T-cell (primary cell): Measurements from ENCODE around the gene LARGE1. TPM values are rescaled to one million over a fixed set of nuclear protein-coding genes. Genes with fewer than 3 reads are reported as not detected.

Experiments used
- ATAC-seq, 4 experiments: fragments of 200-7000 bp in 3 of 4; fragments of 150-1000 bp in 1 of 4; cut with Tn5 transposase; replicated peaks in 1 of 4; 1 replicate in 3 of 4; 2 replicates in 1 of 4; pipeline ENCODE4 v1.10.0; 2021; ENCODE audit warnings: moderate library complexity in 3 of 4, mild to moderate bottlenecking in 2 of 4, moderate number of reproducible peaks in 1 of 4
- CTCF ChIA-PET, 2 donors: fragments of 300-600 bp; sonication (Branson Sonifier 250); formaldehyde crosslinking; loops; one replicate each; lab custom pipeline; 2022; ENCODE audit warnings: antibody characterized with exemption in 2 of 2; lab: Charles Lee
- POLR2A ChIA-PET, 2 donors: fragments of 300-600 bp; sonication (Branson Sonifier 250); formaldehyde crosslinking; loops; one replicate each; lab custom pipeline; 2022; ENCODE audit warnings: antibody characterized with exemption in 2 of 2; lab: Charles Lee
- DNase-seq, 35 experiments: peaks; one replicate each; pipeline versions ENCODE4 v3.0.0 to v3.0.0-alpha.2; 2013 to 2023
- H3K27ac ChIP-seq: one replicate; pipeline ENCODE4 v1.5.1; 2013; ENCODE audit warnings: low read length
- H3K27me3 ChIP-seq, 2 experiments: replicated peaks in 1 of 2; 1 replicate in 1 of 2; 2 replicates in 1 of 2; pipeline versions ENCODE4 v1.6.1 to v1.7.0; 2013; ENCODE audit warnings: low read length in 1 of 2, mixed read lengths in 1 of 2; ENCODE audit not compliant: control insufficient read depth in 2 of 2, insufficient read depth in 2 of 2; ENCODE audit errors: extremely low read depth in 1 of 2
- H3K36me3 ChIP-seq, 2 donors: 1 replicate in 1 of 2; 2 replicates in 1 of 2; pipeline versions ENCODE4 v1.6.1 to v1.7.0; 2013; ENCODE audit warnings: low read length in 1 of 2; ENCODE audit not compliant: control insufficient read depth in 2 of 2, insufficient read depth in 1 of 2; ENCODE audit errors: extremely low read depth in 1 of 2
- H3K4me1 ChIP-seq, 2 experiments: 1 replicate in 1 of 2; 2 replicates in 1 of 2; pipeline versions ENCODE4 v1.6.1 to v1.7.0; 2013; ENCODE audit warnings: low read length in 2 of 2, mixed read lengths in 1 of 2; ENCODE audit not compliant: insufficient read depth in 2 of 2, control insufficient read depth in 1 of 2; ENCODE audit errors: extremely low read depth in 1 of 2
- H3K4me3 ChIP-seq, 2 donors: 1 replicate in 1 of 2; 2 replicates in 1 of 2; pipeline versions ENCODE4 v1.5.1 to v1.7.0; 2013; ENCODE audit warnings: mild to moderate bottlenecking in 2 of 2, low read length in 1 of 2, moderate library complexity in 1 of 2; ENCODE audit not compliant: control insufficient read depth in 1 of 2; ENCODE audit errors: extremely low read depth in 1 of 2
- H3K9me3 ChIP-seq: 2 replicates; pipeline ENCODE4 v1.7.0; 2013
- H3K27ac Mint-ChIP-seq, 2 donors: one replicate each; pipeline ENCODE4 v1.8.0; 2020 to 2021; ENCODE audit warnings: mild to moderate bottlenecking in 2 of 2, mixed read lengths in 2 of 2
- H3K27me3 Mint-ChIP-seq, 2 donors: one replicate each; pipeline ENCODE4 v1.8.0; 2021 to 2022; ENCODE audit warnings: mixed read lengths in 2 of 2
- H3K36me3 Mint-ChIP-seq: one replicate; pipeline ENCODE4 v1.8.0; 2021; ENCODE audit warnings: mixed read lengths
- H3K4me1 Mint-ChIP-seq, 3 donors: one replicate each; pipeline ENCODE4 v1.8.0; 2020 to 2022; ENCODE audit warnings: mixed read lengths in 3 of 3, mild to moderate bottlenecking in 1 of 3
- H3K4me3 Mint-ChIP-seq, 3 donors: one replicate each; pipeline ENCODE4 v1.8.0; 2020 to 2022; ENCODE audit warnings: mild to moderate bottlenecking in 3 of 3, mixed read lengths in 3 of 3, moderate library complexity in 3 of 3
- H3K9me3 Mint-ChIP-seq, 3 donors: one replicate each; pipeline ENCODE4 v1.8.0; 2020 to 2022; ENCODE audit warnings: mixed read lengths in 3 of 3
- WGBS: methylation state at CpG from one replicate; pipeline ENCODE4 v1.1.5; 2013; ENCODE audit warnings: missing lambda C conversion rate; ENCODE audit not compliant: insufficient coverage; 5-methylcytosine and 5-hydroxymethylcytosine counted together
- total RNA-seq, 35 experiments: library from RNA in 6 of 35; stranded (reverse) in 6 of 35; fragments of 120-200 nt in 1 of 35; gene quantifications; one replicate each; pipeline versions ENCODE4 v1.2.1 to v1.2.4 and lab custom pipeline; 2013 to 2026

The LARGE1 gene
- total RNA-seq, 5 donors from 2014 or later (not counting 1 experiment from before 2014, with no cell fraction given): 0.53 to 6.1 (median 3.0) TPM

DNA sequence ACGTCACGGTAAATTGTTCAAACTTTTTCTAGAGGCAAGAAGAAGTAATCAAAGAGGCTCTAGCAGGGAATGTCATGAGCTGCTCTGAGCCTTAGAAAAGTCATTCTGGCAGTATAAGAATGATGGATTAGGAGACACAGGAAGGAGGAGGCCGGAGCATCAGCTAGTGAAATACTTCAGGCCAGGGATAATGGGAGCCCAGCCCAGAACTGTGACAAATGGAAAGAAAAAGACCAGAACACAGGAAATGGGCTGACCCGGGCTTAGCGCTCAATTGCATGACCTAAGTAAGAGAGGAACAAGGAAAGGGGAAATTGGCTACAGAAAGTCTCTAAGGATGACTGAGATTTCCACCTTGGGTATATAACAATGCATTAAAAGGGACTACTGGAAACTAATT, 108.6 kb downstream of the LARGE1 start:
- Mint-ChIP-seq H3K27me3 (no peaks in the 10 kb centered on the region), H3K27ac (no peak overlapping the region), H3K36me3 (no peaks in the 10 kb centered on the region), H3K4me3 (no peak overlapping the region), H3K4me1 (no peaks in the 10 kb centered on the region), H3K9me3 (peaks cover 0 to 14% (median 8%) of the 10 kb centered on the region in 3 donors)
- Histone ChIP-seq H3K4me1 (no peaks in the 10 kb centered on the region), H3K4me3 (no peak overlapping the region), H3K27me3 (no peaks in the 10 kb centered on the region), H3K9me3 (no peaks in the 10 kb centered on the region), H3K36me3 (no peaks in the 10 kb centered on the region), H3K27ac (no peak overlapping the region)
- 64% methylated on average over 3 of the region's 5 CpGs for WGBS
- ATAC-seq: no peak
- ChIA-PET CTCF (no interaction called here), POLR2A (no interaction called here)
- DNase-seq: no peak

DNA sequence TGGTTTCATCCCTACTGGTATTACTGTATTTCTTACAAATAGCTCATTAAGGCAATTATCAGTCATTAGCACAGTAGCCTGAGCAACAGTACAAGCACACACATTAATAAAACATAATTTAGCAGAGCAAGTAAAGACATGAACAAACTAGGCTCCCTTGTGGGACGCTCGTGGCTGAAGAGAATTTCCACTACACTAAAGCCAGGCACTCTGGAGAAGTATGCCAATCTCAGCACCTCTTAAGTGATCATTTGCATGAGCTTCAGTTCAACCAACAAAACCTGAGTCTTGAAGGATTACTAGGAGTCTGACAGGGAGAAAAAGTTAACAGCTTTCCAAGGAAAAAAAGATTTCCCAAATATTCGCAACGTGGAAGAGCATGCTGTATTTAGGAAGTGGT, 109.1 kb downstream of the LARGE1 start:
- WGBS: 86% methylated on average over 4 of the region's 4 CpGs
- H3K4me3 Mint-ChIP-seq: no peak overlapping the region
- ATAC-seq: no peak

DNA sequence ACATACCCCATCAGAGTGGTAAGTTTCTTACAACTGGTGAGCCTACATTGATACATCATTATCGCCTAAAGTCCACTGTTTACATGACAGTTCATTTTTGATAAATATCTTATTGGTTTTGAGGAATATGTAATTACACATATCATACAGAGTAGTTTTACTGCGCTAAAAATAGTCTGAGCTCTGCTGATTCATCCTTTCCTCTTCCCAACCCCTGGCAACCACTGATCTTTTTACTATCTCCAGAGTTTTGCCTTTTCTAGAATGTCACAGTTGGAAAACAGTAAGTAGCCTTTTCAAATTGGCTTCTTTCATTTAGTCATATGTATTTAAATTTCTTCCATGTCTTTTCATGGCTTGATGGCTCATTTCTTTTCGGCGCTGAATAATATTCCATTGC, 112.8 kb downstream of the LARGE1 start:
- no peaks in the 10 kb centered on the region for H3K4me1 ChIP-seq
- Mint-ChIP-seq H3K36me3 (no peaks in the 10 kb centered on the region), H3K9me3 (peaks cover 2 to 25% (median 15%) of the 10 kb centered on the region in 3 donors), H3K4me1 (no peaks in the 10 kb centered on the region), H3K27ac (no peak overlapping the region), H3K4me3 (no peak overlapping the region), H3K27me3 (peaks cover 0 to 3% of the 10 kb centered on the region in 2 donors)
- ChIA-PET CTCF (no interaction called here), POLR2A (no interaction called here)
- WGBS: no CpG with 5 or more reads among the region's 4 CpGs
- H3K27me3 ChIP-seq: no peaks in the 10 kb centered on the region
- H3K36me3 ChIP-seq: no peaks in the 10 kb centered on the region
- no peak overlapping the region for H3K4me3 ChIP-seq
- H3K9me3 ChIP-seq: no peaks in the 10 kb centered on the region
- DNase-seq (no peak), ATAC-seq (no peak)
- H3K27ac ChIP-seq: no peak overlapping the region

More for the DNA sequence above, 109.1 kb downstream of the LARGE1 start:
- Histone ChIP-seq H3K27ac (no peak overlapping the region), H3K9me3 (no peaks in the 10 kb centered on the region), H3K36me3 (no peaks in the 10 kb centered on the region), H3K27me3 (no peaks in the 10 kb centered on the region), H3K4me3 (no peak overlapping the region), H3K4me1 (no peaks in the 10 kb centered on the region)
- Mint-ChIP-seq H3K27me3 (no peaks in the 10 kb centered on the region), H3K27ac (no peak overlapping the region), H3K9me3 (peaks cover 0 to 9% (median 8%) of the 10 kb centered on the region in 3 donors), H3K4me1 (no peaks in the 10 kb centered on the region), H3K36me3 (no peaks in the 10 kb centered on the region)
- POLR2A ChIA-PET: no interaction called here
- DNase-seq: no peak
- CTCF ChIA-PET: interaction anchor here in 1 of 2 donors (0.7 kb wide), 1 partner anchor 11 kb away, joined by 4 read pairs; no protein-coding TSS in a partner anchor

DNA sequence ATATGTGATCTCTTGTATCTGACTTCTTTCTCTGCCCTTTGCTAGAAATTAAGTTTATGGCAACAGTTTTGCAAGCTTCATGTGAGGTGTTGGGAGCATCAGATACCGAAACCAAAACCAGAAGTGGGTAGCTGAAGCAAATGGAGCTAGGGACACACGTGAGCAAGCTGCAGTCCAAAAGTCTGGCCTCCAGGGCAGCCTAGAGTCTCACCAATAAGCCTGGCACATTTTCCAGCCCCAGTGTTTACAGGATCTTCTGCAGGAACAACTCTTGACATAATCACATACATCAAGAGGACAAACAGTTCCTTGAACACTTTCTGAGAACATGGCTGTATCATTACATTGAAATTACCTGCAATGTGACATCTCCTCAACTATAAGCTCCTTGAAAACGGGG, 114.1 kb downstream of the LARGE1 start:
- Mint-ChIP-seq H3K4me3 (no peak overlapping the region), H3K36me3 (no peaks in the 10 kb centered on the region), H3K9me3 (peaks cover 2 to 21% (median 18%) of the 10 kb centered on the region in 3 donors), H3K27ac (no peak overlapping the region), H3K4me1 (no peaks in the 10 kb centered on the region), H3K27me3 (peaks cover 0 to 3% of the 10 kb centered on the region in 2 donors)
- ChIA-PET POLR2A (no interaction called here), CTCF (no interaction called here)
- H3K4me3 ChIP-seq: no peak overlapping the region
- no peaks in the 10 kb centered on the region for H3K4me1 ChIP-seq
- H3K27ac ChIP-seq: no peak overlapping the region
- no peaks in the 10 kb centered on the region for H3K27me3 ChIP-seq
- 17% methylated on average over 3 of the region's 3 CpGs for WGBS
- DNase-seq (no peak), ATAC-seq (no peak)
- H3K9me3 ChIP-seq: no peaks in the 10 kb centered on the region
- no peaks in the 10 kb centered on the region for H3K36me3 ChIP-seq

DNA sequence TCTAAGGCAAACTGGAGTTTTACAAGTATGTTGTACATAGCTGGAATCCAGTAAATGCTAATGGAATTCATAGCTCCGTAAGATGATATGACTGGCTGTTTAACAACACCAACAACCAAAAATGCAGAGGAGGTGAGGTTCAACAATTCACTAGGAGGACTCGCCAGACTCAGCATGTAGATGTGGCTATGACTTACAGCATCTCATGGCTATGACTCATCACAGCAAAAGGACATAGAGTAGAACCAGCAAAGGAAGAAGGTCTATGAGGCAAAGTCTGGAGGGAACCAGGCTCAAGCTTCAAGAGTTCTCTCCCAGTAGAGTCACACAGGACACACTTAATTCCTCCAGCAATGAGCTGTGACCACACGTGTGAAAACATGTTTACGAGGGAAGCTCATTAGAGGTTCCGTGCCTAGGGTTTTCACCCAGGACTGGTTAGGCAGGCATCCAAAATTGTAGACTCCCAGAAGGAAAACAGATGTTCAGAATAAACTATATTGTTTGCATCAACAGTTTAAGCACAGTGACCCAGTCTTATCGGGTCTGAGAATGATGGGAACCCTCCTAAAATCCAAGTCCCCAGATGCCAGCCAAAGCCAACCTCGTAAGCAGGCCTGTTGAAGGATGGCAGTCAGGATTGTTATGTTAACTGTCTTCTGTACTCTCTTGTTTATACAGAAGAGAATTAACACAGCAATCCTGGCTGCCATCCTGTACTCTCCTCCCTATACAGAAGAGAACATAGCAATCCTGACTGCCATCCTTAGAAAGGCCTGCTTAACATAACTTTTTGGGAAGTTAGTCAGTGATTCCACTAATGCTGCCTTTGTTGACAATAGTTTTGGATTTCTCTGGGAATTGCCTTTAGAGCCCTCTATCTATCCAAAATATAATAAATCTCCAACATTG, 116.6 kb downstream of the LARGE1 start:
- Histone ChIP-seq H3K4me1 (no peaks in the 10 kb centered on the region), H3K9me3 (no peaks in the 10 kb centered on the region), H3K27ac (no peak overlapping the region), H3K4me3 (no peak overlapping the region), H3K27me3 (no peaks in the 10 kb centered on the region), H3K36me3 (no peaks in the 10 kb centered on the region)
- Mint-ChIP-seq H3K27me3 (peaks cover 0 to 3% of the 10 kb centered on the region in 2 donors), H3K36me3 (no peaks in the 10 kb centered on the region), H3K9me3 (peaks cover 2 to 22% (median 18%) of the 10 kb centered on the region in 3 donors), H3K4me3 (no peak overlapping the region), H3K4me1 (no peaks in the 10 kb centered on the region), H3K27ac (no peak overlapping the region)
- ATAC-seq (no peak), DNase-seq (no peak)
- POLR2A ChIA-PET: no interaction called here
- CTCF ChIA-PET: no interaction called here
- WGBS: 100% methylated on average over 2 of the region's 7 CpGs

DNA sequence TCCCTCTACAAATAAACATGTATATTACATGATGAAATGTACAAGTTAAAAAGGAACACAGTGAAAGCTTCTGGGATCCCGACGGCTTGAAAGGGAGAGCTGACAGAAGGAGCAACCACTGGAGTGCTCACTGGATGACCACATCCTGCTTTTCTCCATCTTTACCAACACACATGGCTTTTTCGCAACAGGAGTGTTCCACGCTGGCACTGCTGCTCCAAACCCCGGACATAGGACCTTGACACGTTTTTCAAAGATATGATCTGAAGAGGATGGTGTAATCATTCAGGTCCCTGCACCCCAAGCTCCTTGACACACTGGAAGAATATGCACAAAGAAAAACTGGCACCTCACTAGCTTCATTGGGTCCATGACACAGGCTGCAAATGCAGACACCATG, 121.9 kb downstream of the LARGE1 start:
- no peaks in the 10 kb centered on the region for H3K4me1 Mint-ChIP-seq
- H3K4me3 Mint-ChIP-seq: no peak overlapping the region
- H3K9me3 Mint-ChIP-seq: peaks cover 5 to 26% (median 17%) of the 10 kb centered on the region in 3 donors
- H3K36me3 Mint-ChIP-seq: no peaks in the 10 kb centered on the region
- Histone ChIP-seq H3K9me3 (no peaks in the 10 kb centered on the region), H3K36me3 (no peaks in the 10 kb centered on the region), H3K27ac (no peak overlapping the region), H3K27me3 (no peaks in the 10 kb centered on the region), H3K4me3 (no peak overlapping the region), H3K4me1 (no peaks in the 10 kb centered on the region)
- DNase-seq: no peak
- H3K27ac Mint-ChIP-seq: no peak overlapping the region
- no peaks in the 10 kb centered on the region for H3K27me3 Mint-ChIP-seq
- ATAC-seq: no peak
- ChIA-PET CTCF (no interaction called here), POLR2A (no interaction called here)
- WGBS: 60% methylated on average over 2 of the region's 6 CpGs
